KOPT-K1 (cell line): ENCODE data around the gene CHRNA1.

Experiments
- H3K27ac ChIP-seq: fragments of 200-600 bp; sonication (generic); 2 replicates; pipeline ENCODE4 v1.5.1; 2016; ENCODE audit warnings: antibody characterized with exemption, mild to moderate bottlenecking, low read depth, low read length; ENCODE audit not compliant: poor library complexity, severe bottlenecking
- H3K36me3 ChIP-seq: fragments of 200-600 bp; sonication (generic); 2 replicates; pipeline ENCODE4 v1.5.1; 2017; ENCODE audit warnings: antibody characterized with exemption, mild to moderate bottlenecking, low read length, moderate library complexity; ENCODE audit not compliant: insufficient read depth
- H3K9me3 ChIP-seq: fragments of 200-600 bp; sonication (generic); 2 replicates; pipeline ENCODE4 v1.5.1; 2017; ENCODE audit warnings: antibody characterized with exemption, low read length, mild to moderate bottlenecking; ENCODE audit not compliant: insufficient read depth, poor library complexity, severe bottlenecking

CHRNA1 gene

GRCh38 chr2:174764280-174765255, at the start of gene CHRNA1:
CHRNA1 (minus strand) TSS chr2:174764472; CDS start chr2:174764394, 78 bp downstream.
- Histone ChIP-seq H3K36me3 (no peaks in the 10 kb centered on the region), H3K9me3 (no peaks in the 10 kb centered on the region), H3K27ac (no peak within 1 kb of the TSS)

- H3K27ac ChIP-seq = no peak overlapping the region
- H3K9me3 ChIP-seq = no peaks in the 10 kb centered on the region
- no peaks in the 10 kb centered on the region for H3K36me3 ChIP-seq
Measured at GRCh38 chr2:174812037-174812436, 47.8 kb upstream of the CHRNA1 start.

GRCh38 chr2:174807931-174808330, 43.7 kb upstream of the CHRNA1 start:
- Histone ChIP-seq H3K27ac (no peak overlapping the region), H3K36me3 (no peaks in the 10 kb centered on the region), H3K9me3 (no peaks in the 10 kb centered on the region)

- Histone ChIP-seq H3K36me3 (no peaks in the 10 kb centered on the region), H3K27ac (no peak overlapping the region), H3K9me3 (no peaks in the 10 kb centered on the region)
Measured at GRCh38 chr2:174805803-174806202, 41.5 kb upstream of the CHRNA1 start.

DNA sequence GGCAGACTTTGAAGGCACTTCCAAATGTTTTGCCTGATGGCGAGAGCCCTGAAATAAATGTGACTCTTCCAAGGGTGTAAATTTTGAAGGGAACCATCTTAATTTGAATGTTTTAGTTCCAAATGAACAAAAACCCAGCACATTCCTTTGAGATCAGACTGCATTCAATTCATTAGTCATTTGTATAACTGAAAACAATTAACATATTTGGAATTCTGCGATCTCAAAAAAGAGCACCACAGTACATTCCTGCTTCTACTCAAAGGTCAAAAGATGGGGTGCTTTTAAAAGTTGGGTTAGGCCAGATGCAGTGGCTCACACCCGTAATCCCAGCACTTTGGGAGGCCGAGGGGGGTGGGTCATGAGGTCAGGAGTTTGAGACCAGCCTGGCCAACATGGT, 38.2 kb upstream of the CHRNA1 start:
- Histone ChIP-seq H3K9me3 (no peaks in the 10 kb centered on the region), H3K27ac (no peak overlapping the region), H3K36me3 (no peaks in the 10 kb centered on the region)

- Histone ChIP-seq H3K9me3 (no peaks in the 10 kb centered on the region), H3K36me3 (no peaks in the 10 kb centered on the region), H3K27ac (no peak overlapping the region)
Measured at GRCh38 chr2:174800436-174801205, 36.3 kb upstream of the CHRNA1 start.

GRCh38 chr2:174798801-174799200, 34.5 kb upstream of the CHRNA1 start:
- no peak overlapping the region for H3K27ac ChIP-seq
- H3K36me3 ChIP-seq = no peaks in the 10 kb centered on the region
- H3K9me3 ChIP-seq = no peaks in the 10 kb centered on the region

- Histone ChIP-seq H3K36me3 (no peaks in the 10 kb centered on the region), H3K27ac (no peak overlapping the region), H3K9me3 (no peaks in the 10 kb centered on the region)
Measured at GRCh38 chr2:174797781-174798276, 33.6 kb upstream of the CHRNA1 start.

DNA sequence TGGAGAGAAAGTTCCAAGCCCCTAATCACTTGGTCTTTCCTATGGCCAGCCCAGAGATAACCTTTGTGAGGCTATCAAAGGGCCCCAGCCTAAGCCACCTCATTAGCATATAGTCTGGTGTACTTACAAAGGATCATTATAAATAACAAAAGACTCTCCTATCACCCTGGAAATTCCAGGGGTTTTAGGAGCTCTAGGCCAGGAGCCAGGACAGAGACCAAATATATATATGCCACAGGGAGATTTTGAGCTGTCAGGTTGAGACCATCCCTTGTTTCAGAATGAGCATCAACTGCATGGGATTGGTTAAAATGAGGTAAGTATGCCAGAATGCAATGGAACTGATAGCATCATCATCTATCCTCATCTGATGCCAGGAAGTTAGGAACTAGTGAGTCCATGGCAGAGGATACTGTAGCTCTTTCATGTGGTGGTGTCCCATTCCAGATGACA, 32.1 kb upstream of the CHRNA1 start:
- H3K36me3 ChIP-seq = no peaks in the 10 kb centered on the region
- no peaks in the 10 kb centered on the region for H3K9me3 ChIP-seq
- H3K27ac ChIP-seq = no peak overlapping the region

- Histone ChIP-seq H3K27ac (no peak overlapping the region), H3K36me3 (no peaks in the 10 kb centered on the region), H3K9me3 (no peaks in the 10 kb centered on the region)
Measured at GRCh38 chr2:174794851-174795374, 30.6 kb upstream of the CHRNA1 start.

GRCh38 chr2:174792309-174793025, 28.2 kb upstream of the CHRNA1 start:
- H3K36me3 ChIP-seq = no peaks in the 10 kb centered on the region
- no peak overlapping the region for H3K27ac ChIP-seq
- no peaks in the 10 kb centered on the region for H3K9me3 ChIP-seq

- H3K36me3 ChIP-seq = no peaks in the 10 kb centered on the region
- no peaks in the 10 kb centered on the region for H3K9me3 ChIP-seq
- no peak overlapping the region for H3K27ac ChIP-seq
Measured at GRCh38 chr2:174791746-174792280, 27.5 kb upstream of the CHRNA1 start.

DNA sequence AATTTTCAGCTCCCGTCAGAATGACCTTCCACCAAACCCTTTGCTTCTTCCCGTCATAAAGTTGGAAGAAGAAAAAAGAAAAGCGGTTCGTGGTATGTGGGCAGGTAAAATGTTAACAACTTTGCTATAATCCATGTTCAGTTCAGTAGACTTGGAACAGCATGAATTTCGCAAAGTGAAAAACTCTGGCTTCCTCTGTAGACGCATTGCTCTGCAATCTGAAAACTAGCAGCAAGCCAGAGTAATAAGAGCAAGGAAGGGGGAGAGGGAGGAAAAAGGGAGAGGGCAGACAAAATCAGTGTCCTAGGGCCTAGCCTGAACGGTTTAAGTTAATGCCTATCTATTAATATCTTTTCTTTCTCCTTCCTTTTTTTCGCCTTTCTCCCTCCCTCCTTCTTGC, 26.7 kb upstream of the CHRNA1 start:
- Histone ChIP-seq H3K36me3 (no peaks in the 10 kb centered on the region), H3K27ac (no peak overlapping the region), H3K9me3 (no peaks in the 10 kb centered on the region)

- no peaks in the 10 kb centered on the region for H3K36me3 ChIP-seq
- H3K27ac ChIP-seq = no peak overlapping the region
- H3K9me3 ChIP-seq = no peaks in the 10 kb centered on the region
Measured at GRCh38 chr2:174789001-174789400, 24.7 kb upstream of the CHRNA1 start.
